HG03097 (cell line): ENCODE measurements around the gene CCDC80.

Experiments
- ATAC-seq: cut with Tn5 transposase; IDR thresholded peaks from one replicate; pipeline ENCODE4 v1.9.1; 2021; ENCODE audit not compliant: unreplicated experiment, low FRiP score

CCDC80 gene

GRCh38 chr3:112640930-112641801 is at the start of gene CCDC80:
CCDC80 (minus strand) TSS chr3:112641143; CDS start chr3:112639905, 1,238 bp downstream.
- no peak for ATAC-seq

- ATAC-seq, result no peak
Measured at GRCh38 chr3:112689989-112690388, 49.0 kb upstream of the CCDC80 start.

GRCh38 chr3:112689385-112689784 is 48.4 kb upstream of the CCDC80 start:
- ATAC-seq, result no peak

- ATAC-seq, result no peak
Measured at GRCh38 chr3:112688819-112689218, 47.9 kb upstream of the CCDC80 start.

- no peak for ATAC-seq
Measured at GRCh38 chr3:112688085-112688769, 47.3 kb upstream of the CCDC80 start.

GRCh38 chr3:112687616-112688015 is 46.7 kb upstream of the CCDC80 start:
- no peak for ATAC-seq

- ATAC-seq, result no peak
Measured at GRCh38 chr3:112687211-112687610, 46.3 kb upstream of the CCDC80 start.

- ATAC-seq, result no peak
Measured at GRCh38 chr3:112685956-112686799, 45.2 kb upstream of the CCDC80 start.

GRCh38 chr3:112685420-112685819 is 44.5 kb upstream of the CCDC80 start:
- ATAC-seq, result no peak

GRCh38 chr3:112682361-112682760 is 41.4 kb upstream of the CCDC80 start:
- ATAC-seq, result no peak

GRCh38 chr3:112681822-112682325 is 40.9 kb upstream of the CCDC80 start:
- no peak for ATAC-seq

- ATAC-seq, result peak; percentile 98
Measured at GRCh38 chr3:112676659-112677234, 35.8 kb upstream of the CCDC80 start.

GRCh38 chr3:112675943-112676535 is 35.1 kb upstream of the CCDC80 start:
- ATAC-seq, result no peak

- ATAC-seq, result no peak
Measured at GRCh38 chr3:112675349-112675748, 34.4 kb upstream of the CCDC80 start.

- ATAC-seq, result no peak
Measured at GRCh38 chr3:112672716-112673541, 32.0 kb upstream of the CCDC80 start.

GRCh38 chr3:112671930-112672715 is 31.2 kb upstream of the CCDC80 start:
- ATAC-seq, result no peak

- ATAC-seq, result no peak
Measured at GRCh38 chr3:112670824-112671223, 29.9 kb upstream of the CCDC80 start.

- ATAC-seq, result no peak
Measured at GRCh38 chr3:112667599-112667998, 26.7 kb upstream of the CCDC80 start.
